WTC11 (cell line): ENCODE measurements around the gene UCHL5.

Source experiments
- CBFB ChIP-seq: sonication (generic); formaldehyde crosslinking; IDR thresholded peaks from 2 replicates; pipeline ENCODE4 v1.8.1; 2022; ENCODE audit warnings: mild to moderate bottlenecking, low read depth, missing genetic modification reagents
- NFYB ChIP-seq: sonication (generic); formaldehyde crosslinking; conservative IDR thresholded peaks from 2 replicates; pipeline ENCODE4 v1.8.0; 2022; ENCODE audit warnings: low read depth, missing genetic modification reagents
- NR2C2 ChIP-seq: sonication (generic); formaldehyde crosslinking; IDR thresholded peaks from 2 replicates; pipeline ENCODE4 v1.8.0; 2022; ENCODE audit warnings: mild to moderate bottlenecking, missing genetic modification reagents
- SP1 ChIP-seq: sonication (generic); formaldehyde crosslinking; conservative IDR thresholded peaks from 2 replicates; pipeline ENCODE4 v1.8.1; 2022; ENCODE audit warnings: missing genetic modification reagents
- TEAD4 ChIP-seq: sonication (generic); formaldehyde crosslinking; IDR thresholded peaks from 2 replicates; pipeline ENCODE4 v1.8.0; 2022; ENCODE audit warnings: mild to moderate bottlenecking, missing genetic modification reagents
- ZNF138 ChIP-seq: sonication (generic); formaldehyde crosslinking; conservative IDR thresholded peaks from 2 replicates; pipeline ENCODE4 v1.8.1; 2022; ENCODE audit warnings: mild to moderate bottlenecking, moderate library complexity, missing genetic modification reagents
- TF ChIP-seq, protein P1 (sequence below): fragments of 200-600 bp; IDR thresholded peaks from 2 replicates; pipeline ENCODE4 v1.8.0; 2022; ENCODE audit warnings: antibody characterized with exemption
- TF ChIP-seq, protein P2 (sequence below): sonication (generic); formaldehyde crosslinking; IDR thresholded peaks from 2 replicates; pipeline ENCODE4 v1.8.1; 2022; ENCODE audit warnings: mild to moderate bottlenecking, moderate library complexity, missing genetic modification reagents
- TF ChIP-seq, protein P3 (sequence below): sonication (generic); formaldehyde crosslinking; IDR thresholded peaks from 2 replicates; pipeline ENCODE4 v1.8.0; 2022; ENCODE audit warnings: mild to moderate bottlenecking, missing genetic modification reagents
- TF ChIP-seq, protein P4 (sequence below): sonication (generic); formaldehyde crosslinking; IDR thresholded peaks from 2 replicates; pipeline ENCODE4 v1.8.1; 2023; ENCODE audit warnings: mild to moderate bottlenecking, missing genetic modification reagents
- TF ChIP-seq, protein P5 (sequence below): sonication (generic); formaldehyde crosslinking; IDR thresholded peaks from 2 replicates; pipeline ENCODE4 v1.8.1; 2022; ENCODE audit warnings: low read depth, missing genetic modification reagents, borderline replicate concordance

DNA sequence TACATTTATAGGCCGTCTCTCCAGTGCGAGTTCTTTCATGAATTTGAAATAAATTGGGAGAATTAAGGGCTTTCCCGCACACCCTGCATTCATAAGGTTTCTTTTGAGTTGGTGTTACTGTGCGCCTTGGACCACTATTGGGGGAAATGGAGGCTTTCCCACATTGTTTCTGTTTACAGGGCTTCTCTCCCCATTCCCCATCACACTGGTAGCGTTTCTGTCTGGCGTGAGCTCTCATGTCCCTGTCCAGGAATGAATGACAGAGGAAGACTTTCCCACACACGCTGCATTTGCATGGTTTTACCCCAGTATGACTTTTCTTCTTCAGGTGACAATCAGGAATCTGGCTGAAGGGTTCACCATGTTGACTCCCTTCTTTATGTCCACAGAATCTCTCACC lies 65.0 kb downstream of the UCHL5 start:
- TF ChIP-seq, protein P1, sequence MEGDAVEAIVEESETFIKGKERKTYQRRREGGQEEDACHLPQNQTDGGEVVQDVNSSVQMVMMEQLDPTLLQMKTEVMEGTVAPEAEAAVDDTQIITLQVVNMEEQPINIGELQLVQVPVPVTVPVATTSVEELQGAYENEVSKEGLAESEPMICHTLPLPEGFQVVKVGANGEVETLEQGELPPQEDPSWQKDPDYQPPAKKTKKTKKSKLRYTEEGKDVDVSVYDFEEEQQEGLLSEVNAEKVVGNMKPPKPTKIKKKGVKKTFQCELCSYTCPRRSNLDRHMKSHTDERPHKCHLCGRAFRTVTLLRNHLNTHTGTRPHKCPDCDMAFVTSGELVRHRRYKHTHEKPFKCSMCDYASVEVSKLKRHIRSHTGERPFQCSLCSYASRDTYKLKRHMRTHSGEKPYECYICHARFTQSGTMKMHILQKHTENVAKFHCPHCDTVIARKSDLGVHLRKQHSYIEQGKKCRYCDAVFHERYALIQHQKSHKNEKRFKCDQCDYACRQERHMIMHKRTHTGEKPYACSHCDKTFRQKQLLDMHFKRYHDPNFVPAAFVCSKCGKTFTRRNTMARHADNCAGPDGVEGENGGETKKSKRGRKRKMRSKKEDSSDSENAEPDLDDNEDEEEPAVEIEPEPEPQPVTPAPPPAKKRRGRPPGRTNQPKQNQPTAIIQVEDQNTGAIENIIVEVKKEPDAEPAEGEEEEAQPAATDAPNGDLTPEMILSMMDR, result no peak
- TF ChIP-seq CBFB (CRISPR knock-in tag) (no peak), NR2C2 (no peak), ZNF138 (CRISPR knock-in tag) (no peak), NFYB (no peak), TEAD4 (CRISPR knock-in tag) (no peak), SP1 (no peak)
- TF ChIP-seq, protein P2, sequence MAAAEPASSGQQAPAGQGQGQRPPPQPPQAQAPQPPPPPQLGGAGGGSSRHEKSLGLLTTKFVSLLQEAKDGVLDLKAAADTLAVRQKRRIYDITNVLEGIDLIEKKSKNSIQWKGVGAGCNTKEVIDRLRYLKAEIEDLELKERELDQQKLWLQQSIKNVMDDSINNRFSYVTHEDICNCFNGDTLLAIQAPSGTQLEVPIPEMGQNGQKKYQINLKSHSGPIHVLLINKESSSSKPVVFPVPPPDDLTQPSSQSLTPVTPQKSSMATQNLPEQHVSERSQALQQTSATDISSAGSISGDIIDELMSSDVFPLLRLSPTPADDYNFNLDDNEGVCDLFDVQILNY, result no peak
- TF ChIP-seq, protein P3, sequence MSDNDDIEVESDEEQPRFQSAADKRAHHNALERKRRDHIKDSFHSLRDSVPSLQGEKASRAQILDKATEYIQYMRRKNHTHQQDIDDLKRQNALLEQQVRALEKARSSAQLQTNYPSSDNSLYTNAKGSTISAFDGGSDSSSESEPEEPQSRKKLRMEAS (CRISPR knock-in tag), result no peak
- TF ChIP-seq, protein P4, sequence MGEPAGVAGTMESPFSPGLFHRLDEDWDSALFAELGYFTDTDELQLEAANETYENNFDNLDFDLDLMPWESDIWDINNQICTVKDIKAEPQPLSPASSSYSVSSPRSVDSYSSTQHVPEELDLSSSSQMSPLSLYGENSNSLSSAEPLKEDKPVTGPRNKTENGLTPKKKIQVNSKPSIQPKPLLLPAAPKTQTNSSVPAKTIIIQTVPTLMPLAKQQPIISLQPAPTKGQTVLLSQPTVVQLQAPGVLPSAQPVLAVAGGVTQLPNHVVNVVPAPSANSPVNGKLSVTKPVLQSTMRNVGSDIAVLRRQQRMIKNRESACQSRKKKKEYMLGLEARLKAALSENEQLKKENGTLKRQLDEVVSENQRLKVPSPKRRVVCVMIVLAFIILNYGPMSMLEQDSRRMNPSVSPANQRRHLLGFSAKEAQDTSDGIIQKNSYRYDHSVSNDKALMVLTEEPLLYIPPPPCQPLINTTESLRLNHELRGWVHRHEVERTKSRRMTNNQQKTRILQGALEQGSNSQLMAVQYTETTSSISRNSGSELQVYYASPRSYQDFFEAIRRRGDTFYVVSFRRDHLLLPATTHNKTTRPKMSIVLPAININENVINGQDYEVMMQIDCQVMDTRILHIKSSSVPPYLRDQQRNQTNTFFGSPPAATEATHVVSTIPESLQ (CRISPR knock-in tag), result no peak
- TF ChIP-seq, protein P5, sequence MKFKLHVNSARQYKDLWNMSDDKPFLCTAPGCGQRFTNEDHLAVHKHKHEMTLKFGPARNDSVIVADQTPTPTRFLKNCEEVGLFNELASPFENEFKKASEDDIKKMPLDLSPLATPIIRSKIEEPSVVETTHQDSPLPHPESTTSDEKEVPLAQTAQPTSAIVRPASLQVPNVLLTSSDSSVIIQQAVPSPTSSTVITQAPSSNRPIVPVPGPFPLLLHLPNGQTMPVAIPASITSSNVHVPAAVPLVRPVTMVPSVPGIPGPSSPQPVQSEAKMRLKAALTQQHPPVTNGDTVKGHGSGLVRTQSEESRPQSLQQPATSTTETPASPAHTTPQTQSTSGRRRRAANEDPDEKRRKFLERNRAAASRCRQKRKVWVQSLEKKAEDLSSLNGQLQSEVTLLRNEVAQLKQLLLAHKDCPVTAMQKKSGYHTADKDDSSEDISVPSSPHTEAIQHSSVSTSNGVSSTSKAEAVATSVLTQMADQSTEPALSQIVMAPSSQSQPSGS (CRISPR knock-in tag), result no peak
